22Rv1 (cell line): Measurements from ENCODE around the gene CCL13.

Experiments
- H3K27ac ChIP-seq: fragments of 450-650 bp; 2 replicates; pipeline ENCODE4 v1.5.1; 2017
- CTCF ChIP-seq: fragments of 450-650 bp; IDR thresholded peaks from 2 replicates; pipeline ENCODE4 v1.5.1; 2017; ENCODE audit warnings: mild to moderate bottlenecking
- ZFX ChIP-seq: fragments of 450-650 bp; IDR thresholded peaks from 2 replicates; pipeline ENCODE4 v1.6.1; 2017; ENCODE audit warnings: antibody characterized with exemption, borderline replicate concordance

Gene CCL13

DNA sequence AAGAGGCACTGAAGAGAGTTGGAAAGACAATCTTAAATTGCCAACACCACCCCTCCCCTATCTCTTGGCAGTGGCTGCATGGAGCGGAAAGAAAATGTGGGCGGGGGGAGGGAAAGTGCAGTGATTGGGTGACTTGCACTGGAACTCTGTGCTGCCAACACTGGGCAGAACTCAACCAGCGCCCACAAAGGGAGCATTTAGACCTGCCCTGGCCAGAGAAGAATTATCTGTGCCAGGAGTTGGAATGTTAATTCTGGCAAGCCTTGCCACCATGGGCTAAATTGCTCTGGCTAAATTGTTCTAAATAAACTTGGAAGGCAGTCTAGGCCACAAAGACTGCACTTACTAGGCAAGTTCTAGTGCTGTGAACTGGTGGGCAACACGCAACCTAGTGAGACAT is 6.5 kb upstream of the CCL13 start:
- no peak overlapping the region for H3K27ac ChIP-seq
- no peak for TF ChIP-seq ZFX
- TF ChIP-seq CTCF = no peak

DNA sequence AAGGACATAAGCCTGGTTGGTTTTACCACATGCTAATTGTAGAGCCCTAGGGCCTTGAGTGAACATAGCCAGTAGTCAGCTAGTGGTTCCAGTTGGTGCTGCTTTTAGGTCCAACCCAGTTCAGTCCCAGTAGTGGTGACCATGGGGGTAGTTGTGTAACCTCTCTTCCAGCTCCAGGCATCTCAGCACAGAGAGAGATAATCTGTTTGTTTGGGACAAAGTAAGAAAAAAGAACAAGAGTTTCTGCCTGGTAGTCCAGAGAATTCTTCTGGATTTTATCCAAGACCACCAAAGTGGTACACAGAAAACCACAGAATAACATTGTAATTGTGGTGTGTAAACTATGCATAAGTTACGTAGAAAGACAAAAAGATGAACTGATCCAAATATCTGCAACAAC is 5.2 kb upstream of the CCL13 start:
- H3K27ac ChIP-seq = no peak overlapping the region

GRCh38 chr17:34352191-34352590 is 4.1 kb upstream of the CCL13 start:
- no peak for TF ChIP-seq CTCF
- no peak for TF ChIP-seq ZFX
- no peak overlapping the region for H3K27ac ChIP-seq

More for the DNA sequence above, 5.2 kb upstream of the CCL13 start:
- TF ChIP-seq ZFX (no peak), CTCF (no peak)

GRCh38 chr17:34354637-34355036 is 1.6 kb upstream of the CCL13 start:
- no peak overlapping the region for H3K27ac ChIP-seq
- TF ChIP-seq CTCF (no peak), ZFX (no peak)

- TF ChIP-seq CTCF (no peak), ZFX (no peak)
- no peak overlapping the region for H3K27ac ChIP-seq
These were observed 1.1 kb downstream of the CCL13 start for GRCh38 chr17:34357398-34357797.

DNA sequence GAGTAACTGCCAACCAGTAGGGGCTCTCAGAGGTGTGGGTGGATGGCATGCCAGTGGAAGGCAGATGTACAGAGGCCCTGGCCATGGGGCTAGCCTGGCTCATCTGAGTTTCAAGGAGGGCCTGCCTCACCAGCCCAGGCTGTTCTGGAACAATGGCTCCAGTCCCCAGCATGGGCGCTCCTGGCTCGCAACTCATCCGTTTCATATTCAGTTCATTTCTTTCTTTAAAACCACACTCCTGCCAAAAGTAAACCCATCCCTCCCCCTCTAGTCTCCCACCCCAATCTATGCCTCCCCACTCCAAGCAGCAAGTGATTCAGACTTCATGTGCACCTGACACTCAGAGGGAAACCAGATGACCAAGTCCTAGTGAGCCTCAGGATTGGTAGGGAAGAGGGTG is 2.4 kb downstream of the CCL13 start:
- TF ChIP-seq ZFX (no peak), CTCF (no peak)
- H3K27ac ChIP-seq = no peak overlapping the region

DNA sequence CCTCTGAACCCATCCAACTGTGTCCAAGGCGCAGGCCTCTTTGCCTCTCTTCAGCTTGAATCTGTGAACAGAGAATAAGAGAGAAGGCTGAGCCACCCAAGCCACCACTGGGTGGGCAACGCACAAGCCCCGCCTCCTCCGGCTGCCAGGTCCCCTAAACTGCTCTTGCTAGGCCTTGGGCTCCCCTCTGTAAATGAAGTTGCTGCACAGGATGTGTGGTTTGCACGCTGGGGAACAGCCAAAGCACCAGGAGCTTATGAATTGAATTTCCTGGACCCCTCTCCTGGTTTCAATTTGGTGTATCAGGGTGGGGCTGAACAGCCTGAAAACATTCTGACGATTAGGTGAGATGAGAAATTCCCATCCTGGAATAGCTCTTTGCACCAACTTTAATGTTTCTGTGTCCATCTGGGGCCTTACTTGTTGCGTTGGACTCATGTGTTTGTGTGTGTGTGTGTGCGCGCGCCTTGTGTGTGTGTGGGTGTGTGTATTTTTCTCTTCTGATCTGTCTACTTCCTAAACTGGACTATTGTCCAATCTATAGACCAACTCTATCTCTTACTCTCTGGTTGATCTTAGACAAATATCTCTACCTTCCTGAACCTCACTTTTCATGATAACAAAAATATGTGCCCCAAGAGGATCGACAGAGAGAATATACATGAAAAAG is 4.5 kb downstream of the CCL13 start:
- no peak overlapping the region for H3K27ac ChIP-seq
- no peak for TF ChIP-seq CTCF
- no peak for TF ChIP-seq ZFX
